Activated CD4-positive, CD25-positive, alpha-beta regulatory T cell treated with anti-CD3 and anti-CD28 coated beads, Interleukin-2, amount 50 U/mL, for 16 hours (primary cell): ENCODE results near the gene TMPRSS5.
"Not testable (repeated sequence)": the region's sequence is repeated elsewhere in the genome, so short reads cannot be mapped to it uniquely, and the experiment has no call there.

Experiments used
- DNase-seq: peaks from one replicate; pipeline ENCODE4 v3.0.0-alpha.2; 2020; ENCODE audit warnings: low read depth, low spot score

Gene TMPRSS5

DNA sequence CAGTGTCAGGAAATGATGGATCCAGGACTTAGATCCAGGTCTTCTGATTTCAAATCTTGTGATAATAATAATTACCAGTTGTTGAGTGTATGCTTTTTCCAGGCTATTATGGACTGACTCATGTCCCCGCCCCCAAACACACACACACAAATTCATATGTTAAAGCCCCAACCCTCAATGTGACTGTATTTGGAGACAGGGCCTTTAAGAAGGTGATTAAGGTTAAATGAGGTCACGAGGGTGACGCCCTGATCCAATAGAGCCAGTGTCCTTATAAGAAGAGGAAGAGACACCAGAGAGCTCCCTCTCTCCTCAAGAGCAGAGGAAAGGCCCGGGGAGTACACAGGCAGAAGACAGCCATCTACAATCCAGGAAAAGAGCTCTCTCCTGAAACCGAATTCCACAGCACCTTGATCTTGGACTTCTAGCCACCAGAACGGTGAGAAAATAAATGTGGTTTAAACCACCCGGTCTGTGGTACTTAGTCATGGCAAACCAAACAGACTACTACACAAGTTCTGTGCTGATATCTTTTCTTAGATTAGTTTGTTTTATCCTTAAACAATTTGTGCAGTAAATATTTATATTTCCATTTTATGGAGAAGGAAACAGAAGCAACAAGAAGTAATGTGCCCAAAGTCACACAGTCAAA is 8.2 kb downstream of the TMPRSS5 start:
- DNase-seq: no peak

DNA sequence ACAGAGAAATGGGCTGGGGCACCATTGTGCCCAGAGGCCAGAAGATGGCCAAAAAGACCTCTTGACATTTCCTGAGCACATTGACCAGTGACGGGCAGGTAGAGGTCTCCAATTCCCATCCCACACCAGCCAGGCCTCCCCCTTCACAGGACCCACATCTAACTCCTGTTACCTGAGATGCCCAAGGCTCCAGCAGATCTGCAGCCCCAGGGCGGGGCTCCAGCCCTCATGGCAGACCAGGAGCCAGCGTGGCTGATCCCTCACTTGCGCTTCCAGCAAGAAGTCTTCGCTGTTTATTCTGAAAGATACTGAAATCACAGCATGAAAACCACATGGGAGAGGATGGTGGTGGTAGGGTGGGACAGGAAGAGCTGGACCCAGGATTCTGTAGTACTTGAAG is 9.0 kb downstream of the TMPRSS5 start:
- DNase-seq: no peak

DNA sequence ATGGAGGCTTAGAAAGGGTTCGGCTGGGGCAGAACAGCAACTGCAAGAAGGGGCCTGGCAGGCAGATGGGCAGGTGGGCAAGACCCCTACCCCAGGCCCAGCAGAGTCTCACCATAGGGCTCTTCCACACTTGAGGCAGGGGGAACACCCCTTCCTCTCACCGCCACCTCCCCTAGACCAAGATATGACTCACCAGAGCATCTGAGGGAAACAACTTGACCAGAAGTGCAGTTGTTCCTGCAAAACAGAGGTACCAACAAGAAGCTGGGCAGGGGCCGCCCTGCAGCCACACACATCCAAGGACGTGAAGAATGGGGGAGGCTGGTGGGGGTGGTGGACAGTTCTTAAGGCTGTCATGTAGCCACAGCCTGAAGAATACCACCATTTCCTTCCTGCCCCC is 10.9 kb downstream of the TMPRSS5 start:
- DNase-seq: no peak

DNA sequence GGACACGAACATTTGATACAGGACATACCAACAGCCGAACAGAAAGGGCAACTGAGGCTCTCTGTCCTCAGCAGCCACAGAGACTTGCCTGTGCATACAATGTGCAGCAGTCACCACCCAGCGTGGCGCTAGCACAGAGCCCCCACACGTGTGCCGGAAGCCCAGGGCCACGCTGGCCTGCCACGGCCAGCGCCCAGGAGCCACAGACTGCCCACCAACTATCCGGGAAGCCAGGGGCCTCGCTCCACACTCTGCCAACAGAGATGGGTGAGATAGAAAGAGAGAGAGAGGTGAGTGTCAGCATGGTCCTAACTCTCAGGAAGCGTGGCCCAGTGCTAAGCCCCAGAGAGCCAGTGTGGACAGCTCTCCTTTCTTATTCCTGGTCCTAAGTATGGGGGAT is 11.7 kb downstream of the TMPRSS5 start:
- no peak for DNase-seq

DNA sequence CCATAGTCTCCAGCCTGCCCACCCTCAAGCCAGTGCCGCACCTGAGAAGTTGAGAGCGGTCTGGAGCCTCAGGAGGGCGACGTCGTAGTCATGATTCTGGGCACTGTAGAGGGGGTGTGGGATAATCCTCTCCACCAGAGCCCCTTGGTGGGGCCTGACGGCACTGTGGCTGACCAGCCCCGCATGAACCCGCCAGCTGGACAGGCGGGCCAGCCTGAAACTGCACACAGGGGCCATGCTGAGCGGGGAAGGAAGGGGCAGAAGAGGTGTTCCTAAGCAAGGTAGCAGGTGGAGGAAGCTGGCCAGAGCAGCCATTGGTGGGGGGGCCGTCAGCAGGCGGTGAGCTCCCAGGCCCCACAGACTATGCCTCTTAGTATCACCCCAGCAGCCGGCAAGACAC is 13.1 kb downstream of the TMPRSS5 start:
- DNase-seq: no peak

DNA sequence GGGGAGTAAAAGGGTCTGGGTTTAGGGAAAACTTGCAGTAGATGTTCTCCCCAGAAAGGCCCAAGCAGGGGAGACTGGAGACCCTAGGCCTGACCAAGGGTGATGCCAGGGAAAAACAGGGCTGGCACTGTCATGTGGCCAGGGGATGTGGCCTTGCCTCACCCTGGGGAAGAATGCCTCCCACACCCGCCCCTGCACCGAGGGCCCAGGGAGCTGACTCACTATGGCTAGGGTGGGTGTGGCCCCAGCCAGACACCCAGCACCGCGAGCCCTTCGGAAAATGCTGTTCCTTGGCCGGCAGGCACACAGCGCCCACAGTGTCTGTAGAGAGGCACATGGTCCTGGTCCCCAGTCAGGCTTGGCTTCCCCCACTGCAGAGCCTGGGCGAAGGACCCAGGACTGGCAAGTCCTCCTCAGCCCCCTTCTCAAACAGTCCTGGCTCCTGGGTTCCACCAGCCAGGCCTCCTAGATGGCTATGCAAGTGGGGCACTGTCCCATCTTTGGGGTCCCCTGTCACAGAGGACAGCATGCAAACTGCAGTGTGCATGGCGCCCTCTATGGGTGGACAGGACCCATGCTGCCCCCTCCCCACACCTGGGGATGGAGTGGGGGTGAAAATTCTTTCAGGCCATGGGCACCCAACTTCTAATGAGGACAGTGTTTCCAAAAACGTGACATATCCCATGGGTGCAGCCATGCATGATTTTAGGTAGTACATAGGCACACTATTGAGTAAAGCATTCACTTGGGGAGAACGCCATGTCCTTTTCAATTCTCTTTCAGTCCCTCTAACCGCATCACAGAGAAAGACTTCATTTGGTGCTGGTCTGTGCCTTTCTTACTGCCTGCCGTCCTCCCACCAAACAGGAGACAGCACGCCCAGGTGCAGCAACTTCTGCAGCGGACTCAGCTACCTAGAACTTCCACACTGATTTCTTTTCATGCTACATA is 15.2 kb downstream of the TMPRSS5 start:
- no peak for DNase-seq

DNA sequence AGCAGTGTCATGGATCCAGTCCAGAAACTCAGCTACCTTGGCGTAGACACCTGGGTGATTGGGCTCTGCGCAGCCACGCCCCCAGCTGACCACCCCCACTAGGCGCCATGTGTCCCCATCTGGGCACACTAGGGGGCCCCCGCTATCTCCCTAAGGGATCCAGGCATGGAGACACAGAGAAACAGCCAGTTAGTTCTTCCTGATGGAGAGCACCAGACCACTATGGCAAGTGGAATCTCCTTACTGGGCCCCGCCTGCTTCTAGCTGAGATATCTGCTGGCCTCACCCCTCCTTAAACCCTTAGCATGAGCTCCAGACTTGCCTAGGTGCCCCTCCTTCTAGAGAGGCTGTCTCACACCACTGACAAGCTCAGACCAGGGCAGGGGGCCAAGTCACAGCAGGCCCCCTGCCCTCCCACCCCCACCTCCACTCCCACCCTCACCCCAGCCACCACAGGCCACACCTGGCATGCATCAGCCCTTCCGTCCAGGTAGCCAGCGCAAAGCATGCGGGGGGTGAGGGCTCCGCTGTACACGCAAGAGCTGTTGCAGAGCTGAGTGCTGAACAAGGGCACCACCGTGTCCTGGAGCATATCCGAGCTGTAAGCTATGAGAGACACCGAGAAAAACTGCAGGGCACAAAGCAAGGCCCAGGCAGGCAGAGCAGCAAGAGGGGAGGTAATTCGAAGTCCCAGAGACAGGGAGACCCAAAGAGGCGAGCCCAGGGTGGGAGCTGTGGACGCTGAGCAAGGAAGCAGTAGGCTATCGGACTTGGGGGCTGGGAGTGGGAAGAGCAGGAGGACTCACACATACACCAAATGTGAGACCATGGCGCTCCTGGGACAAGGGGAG is 16.1 kb downstream of the TMPRSS5 start:
- no peak for DNase-seq

DNA sequence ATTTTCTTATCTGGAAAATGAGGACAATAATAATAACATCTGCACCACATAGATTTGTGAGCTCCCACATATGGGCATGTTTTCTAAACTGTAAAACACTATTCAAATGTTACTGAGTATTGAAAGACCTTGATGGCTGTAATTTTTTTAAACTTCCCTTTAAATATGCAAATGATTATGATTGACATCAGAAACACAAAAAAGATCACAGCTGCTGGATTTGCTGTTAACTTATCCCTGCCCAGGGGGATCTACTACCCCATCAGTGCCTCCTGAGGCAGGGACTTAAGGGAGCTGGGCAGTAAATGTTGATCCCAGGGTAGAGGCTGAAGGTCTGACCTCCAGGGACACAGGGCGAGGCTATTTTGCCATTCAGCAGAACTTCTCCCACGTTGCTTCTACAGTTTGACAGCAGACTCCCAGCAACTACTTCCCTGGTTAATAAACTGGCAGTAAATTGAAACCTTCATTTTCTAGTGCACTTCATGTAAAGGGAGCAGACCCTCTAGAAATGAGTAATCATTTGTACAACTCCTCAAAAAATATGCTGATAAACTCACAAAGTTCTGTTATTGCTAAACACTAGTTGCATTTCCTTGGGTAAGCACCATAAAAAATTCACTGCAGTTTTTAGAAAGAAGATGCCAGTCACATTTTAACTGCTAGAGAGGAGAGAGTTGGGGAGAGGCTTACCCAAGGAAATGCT is 20.3 kb downstream of the TMPRSS5 start:
- DNase-seq: no peak

DNA sequence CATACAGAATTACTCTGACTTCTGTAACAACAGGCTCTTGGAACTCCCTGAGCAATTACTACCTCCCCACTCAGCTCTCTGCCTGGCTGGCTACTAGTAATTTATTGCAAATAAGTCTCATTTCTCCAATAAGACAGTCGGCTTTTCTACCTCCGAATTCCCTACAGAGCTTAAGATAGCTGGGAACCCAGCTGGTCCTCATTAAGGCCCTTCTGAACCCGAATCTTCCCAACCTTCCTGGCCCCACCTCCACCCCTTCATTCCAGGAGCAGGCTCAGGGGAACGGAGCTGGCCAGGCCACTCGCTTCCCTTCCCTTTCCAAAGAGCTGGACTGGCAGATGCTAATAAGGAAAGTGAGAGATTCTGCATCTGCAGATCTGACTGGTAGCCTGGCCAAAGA is 21.6 kb downstream of the TMPRSS5 start:
- no peak for DNase-seq

DNA sequence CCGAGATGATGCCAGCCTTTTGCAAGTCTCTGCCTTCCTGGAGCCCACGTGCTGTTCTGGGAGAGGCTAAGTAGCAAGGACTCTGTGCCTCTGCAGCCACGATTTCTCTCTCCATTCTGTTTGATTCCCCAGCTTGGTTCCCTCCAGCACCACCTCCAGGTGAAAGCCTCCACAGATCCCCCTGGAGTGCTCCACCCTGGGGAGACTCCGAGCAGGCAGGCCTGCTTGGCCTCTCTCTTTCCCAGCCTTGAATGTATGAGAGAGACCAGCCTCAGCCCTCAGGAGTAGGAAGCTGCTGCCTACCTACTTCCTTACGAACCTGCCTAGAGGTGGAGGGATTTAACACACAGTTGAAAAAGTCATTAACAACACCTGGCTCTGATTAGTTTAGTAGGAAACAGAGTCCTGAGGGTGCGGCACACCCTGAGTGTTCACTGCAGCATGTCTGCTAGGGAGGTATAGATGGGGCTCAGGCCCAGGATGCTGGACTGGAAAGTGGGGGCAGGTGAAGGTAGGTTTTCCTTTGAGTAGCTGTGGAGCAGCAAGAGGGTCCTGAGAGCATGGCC is 22.5 kb downstream of the TMPRSS5 start:
- no peak for DNase-seq

DNA sequence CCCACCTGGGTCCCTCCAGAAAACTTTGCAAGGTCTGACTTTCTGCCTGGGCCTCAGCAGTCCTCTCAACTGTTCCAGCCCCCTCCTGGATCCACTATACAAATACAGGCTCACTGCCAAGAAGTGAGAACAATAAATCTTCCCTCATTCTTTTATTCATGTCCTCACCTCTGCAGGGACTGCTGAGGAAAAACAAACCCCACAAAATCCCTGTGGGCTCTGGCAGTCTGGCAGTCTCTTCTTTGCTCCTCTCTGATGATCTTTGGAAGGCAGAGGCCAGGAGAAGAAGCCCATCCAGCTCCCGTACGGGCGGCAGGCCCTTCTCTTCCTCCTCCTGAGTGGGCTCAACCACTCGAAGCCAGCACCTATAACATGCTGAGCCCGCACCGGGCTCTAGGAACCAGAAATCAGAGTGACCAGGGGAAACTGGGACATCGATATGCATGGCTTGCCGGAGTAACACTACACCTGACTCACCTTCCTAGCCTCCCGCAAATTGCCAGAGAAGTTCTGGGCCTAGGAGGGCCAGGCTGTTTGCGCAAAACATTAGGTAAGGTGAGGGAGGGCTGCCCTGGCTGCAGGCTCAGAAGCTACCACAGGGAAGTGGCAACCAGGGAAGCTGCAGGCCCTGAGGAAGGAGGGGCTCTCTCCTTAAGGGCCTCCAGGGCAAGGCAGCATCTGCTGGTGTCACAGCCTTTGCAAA is 24.2 kb downstream of the TMPRSS5 start:
- no peak for DNase-seq

DNA sequence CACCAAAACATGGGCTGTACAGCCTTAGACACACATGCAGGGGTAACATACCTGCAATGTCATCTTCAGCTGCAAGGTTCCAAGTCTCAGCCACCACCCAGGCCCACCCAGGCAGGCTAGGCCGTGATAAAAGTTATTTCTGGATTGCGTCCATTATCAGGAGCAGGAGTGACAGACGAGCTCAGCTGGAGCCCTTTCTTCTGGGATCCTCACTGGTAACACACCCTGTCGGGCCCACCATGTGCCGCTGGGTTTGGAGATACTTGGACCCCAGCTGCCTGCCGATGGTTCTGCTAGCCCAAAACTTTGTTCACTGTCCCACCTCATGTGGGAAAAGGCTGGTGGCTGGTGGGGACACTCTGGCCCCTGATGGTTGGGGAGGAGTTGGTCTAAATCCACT is 24.8 kb downstream of the TMPRSS5 start:
- DNase-seq: no peak

DNA sequence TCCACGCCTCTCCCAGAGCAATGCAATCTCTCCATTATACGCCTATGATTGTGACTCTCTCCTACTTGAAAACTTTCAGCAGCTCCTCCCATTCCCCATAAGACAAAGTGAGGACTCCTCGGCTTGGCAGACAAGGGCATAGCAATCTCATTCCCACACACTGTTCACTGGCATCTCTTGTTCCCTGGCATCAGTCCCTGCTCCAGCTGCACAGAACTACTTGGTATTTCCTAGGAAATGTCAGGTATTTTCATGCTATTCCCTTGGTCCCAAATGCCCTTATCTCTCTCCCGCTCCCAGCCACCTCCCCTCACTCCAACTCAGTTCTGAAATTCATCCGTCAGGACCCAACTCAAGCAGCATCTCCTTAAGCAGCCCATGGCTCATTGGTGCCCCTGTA is 28.4 kb downstream of the TMPRSS5 start:
- DNase-seq: no peak

DNA sequence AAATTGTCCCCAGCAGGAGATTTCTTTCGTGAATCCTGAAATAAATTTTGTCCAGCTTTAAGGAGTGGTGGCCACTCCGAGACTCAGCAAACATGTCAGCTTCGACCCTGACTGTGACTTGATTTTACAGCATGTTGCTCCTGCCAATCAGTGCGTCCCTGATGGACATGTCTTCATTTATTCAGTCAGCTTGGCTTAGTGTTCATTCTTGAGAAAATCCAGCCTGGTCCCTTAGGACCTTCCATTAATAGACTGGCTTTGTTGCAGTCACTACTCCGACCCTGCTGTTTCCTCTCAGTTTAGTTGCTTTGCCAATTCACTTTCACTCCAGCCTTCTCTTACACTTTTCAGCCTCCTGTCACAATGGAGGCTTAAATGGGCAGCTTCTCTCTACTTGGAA is 30.5 kb downstream of the TMPRSS5 start:
- no peak for DNase-seq

DNA sequence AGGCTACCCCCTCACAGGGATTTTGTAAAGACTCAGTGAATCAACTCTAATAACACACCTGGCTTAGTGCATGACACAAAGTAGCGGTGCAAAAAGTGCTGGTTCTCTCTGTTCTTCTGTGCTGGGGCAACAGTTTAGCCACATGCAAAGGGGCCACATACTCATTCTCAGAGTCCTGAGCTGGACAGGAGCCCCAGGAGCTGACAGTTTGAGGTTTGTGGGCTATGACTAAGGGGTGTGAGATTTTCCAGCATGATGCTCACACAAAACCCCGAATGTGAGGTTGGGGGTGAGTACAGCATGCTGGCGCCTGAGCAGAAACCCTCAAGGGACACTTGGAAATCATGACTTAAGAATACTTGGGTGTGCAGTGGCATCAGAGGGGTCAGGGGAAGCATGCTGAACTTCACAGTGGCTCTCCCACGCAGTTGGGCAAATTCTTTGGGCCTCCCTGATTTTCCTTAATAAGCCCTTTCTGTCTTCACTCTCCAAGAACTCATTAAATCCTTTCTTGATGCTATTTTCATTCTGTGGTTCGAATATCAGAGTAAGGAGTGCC is 31.0 kb downstream of the TMPRSS5 start:
- no peak for DNase-seq

DNA sequence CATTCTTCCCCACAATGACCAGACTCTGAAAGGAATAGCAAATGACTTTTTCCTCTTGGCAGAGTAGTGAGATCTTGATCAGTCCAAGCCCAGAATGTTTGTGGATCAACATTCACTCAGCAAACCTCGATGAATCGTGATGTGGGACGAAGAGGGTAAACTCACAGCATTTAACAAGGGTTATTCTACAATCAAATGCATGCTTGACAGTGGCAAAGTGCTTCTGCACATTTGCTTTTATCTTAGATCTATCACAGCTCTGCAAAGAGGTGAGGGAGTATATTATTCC is 31.8 kb downstream of the TMPRSS5 start:
- DNase-seq: no peak

DNA sequence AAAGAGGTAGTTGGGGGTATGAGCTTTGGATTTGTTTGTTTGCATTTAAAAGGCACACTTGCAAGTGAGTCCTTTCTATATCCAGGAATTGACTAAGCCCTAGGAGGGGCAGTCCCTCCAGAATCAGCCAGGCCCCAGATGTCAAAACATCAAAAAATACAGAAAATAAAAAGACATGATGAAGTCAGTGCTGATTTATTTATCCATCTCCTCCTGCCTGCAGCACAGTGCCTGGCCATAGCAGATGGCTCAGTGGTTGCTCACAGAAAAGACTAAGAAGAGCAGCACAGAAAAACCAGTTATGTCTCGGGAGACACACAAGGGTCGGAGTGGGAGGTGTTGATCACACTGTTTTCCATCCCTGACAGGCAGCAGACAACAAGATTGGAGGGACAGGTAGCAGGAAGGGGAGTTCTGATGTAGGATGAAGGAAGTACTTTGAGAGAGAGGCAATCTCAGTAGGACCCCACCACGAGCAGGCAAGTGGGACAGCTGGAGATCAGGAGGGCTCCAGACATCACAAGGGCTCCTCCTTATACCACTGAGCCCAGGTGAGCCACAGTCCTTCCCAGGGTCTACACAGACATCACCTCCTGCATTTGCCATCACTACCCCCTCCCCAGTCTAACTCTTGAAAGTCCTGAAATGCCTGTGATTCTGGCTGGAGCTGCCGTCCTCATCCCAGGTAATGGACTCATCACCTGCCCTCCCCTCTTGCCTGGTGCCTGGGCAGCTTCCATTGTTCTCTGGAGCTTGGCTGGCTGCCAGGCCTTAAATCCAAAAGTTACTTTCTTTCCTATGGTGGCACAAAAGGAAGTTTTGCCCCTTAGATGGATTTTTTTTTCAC is 32.3 kb downstream of the TMPRSS5 start:
- no peak for DNase-seq

DNA sequence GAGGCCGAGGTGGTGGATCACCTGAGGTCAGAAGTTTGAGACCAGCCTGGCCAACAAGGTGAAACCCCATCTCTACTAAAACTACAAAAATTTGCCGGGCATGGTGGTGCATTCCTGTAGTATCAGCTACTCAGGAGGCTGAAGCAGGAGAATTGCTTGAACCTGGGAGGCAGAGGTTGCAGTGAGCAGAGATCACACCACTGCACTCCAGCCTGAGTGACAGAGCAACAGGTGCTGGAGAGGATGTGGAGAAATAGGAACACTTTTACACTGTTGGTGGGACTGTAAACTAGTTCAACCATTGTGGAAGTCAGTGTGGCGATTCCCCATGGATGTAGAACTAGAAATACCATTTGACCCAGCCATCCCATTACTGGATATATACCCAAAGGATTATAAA is 34.2 kb downstream of the TMPRSS5 start:
- DNase-seq: not testable (repeated sequence)

DNA sequence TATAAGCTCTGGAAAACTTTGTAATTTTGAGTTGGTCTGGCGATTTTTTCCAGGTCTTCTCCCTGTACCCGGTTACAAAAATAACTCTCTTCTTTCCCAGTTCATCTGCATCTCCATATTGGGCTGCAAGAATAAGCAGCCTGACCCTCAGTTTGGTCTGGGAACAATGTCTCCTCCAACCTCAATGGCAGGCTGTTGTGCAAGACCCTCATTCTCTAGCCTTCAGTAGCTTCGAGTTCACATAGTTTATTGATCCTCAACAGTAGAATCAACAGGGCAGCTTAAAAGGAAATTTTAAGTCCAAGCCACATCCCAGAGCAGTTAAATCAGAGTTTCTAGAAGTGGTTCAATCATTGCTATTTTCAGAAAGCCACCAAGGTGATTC is 35.3 kb downstream of the TMPRSS5 start:
- no peak for DNase-seq
